ENCODE measurements around the gene CCR8. TPM values are rescaled to one million over a fixed set of nuclear protein-coding genes. Genes with fewer than 3 reads are reported as not detected.
"Not testable (repeated sequence)": the region's sequence is repeated elsewhere in the genome, so short reads cannot be mapped to it uniquely, and the experiment has no call there.

Gene CCR8
- total RNA-seq, 2 donors from 2014 or later: not detected

DNA sequence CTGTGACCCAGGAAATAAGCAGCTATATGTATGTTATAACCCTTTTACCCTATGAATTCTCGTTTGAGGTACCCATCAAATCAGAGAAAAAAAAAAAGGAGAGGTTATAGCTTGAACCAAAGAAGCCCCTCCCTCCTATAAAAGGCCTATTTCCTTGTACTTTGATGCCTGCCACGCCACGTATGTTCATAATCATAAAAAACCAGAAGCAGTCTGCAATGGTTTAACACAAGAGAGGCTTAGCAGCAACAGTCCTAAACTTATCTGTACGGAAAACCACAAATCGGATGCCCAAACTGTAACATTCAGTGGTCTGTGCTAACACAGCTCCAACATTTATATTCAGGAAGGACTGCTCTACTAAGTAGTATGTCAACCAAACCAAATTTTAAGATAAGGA is 21.2 kb downstream of the CCR8 start:
- Histone ChIP-seq H3K4me1 (replicated peaks) (no peaks in the 10 kb centered on the region), H3K36me3 (no peaks in the 10 kb centered on the region), H3K4me3 (no peak overlapping the region), H3K27ac (no peak overlapping the region), H3K9me3 (no peaks in the 10 kb centered on the region), H3K27me3 (replicated peaks; ENCODE audit: insufficient read depth) (no peaks in the 10 kb centered on the region)
- 61% methylated on average over 5 of the region's 5 CpGs for WGBS
- TF ChIP-seq, protein P1, sequence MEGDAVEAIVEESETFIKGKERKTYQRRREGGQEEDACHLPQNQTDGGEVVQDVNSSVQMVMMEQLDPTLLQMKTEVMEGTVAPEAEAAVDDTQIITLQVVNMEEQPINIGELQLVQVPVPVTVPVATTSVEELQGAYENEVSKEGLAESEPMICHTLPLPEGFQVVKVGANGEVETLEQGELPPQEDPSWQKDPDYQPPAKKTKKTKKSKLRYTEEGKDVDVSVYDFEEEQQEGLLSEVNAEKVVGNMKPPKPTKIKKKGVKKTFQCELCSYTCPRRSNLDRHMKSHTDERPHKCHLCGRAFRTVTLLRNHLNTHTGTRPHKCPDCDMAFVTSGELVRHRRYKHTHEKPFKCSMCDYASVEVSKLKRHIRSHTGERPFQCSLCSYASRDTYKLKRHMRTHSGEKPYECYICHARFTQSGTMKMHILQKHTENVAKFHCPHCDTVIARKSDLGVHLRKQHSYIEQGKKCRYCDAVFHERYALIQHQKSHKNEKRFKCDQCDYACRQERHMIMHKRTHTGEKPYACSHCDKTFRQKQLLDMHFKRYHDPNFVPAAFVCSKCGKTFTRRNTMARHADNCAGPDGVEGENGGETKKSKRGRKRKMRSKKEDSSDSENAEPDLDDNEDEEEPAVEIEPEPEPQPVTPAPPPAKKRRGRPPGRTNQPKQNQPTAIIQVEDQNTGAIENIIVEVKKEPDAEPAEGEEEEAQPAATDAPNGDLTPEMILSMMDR (IDR thresholded peaks at IDR 0.05): no peak
- no peak for TF ChIP-seq POLR2A (IDR thresholded peaks at IDR 0.05)
- TF ChIP-seq POLR2AphosphoS5 (IDR thresholded peaks at IDR 0.05): no peak
- no peak for DNase-seq (ENCODE audit: low spot score)
- intact Hi-C loops (cut with DNase I): no loop called here

DNA sequence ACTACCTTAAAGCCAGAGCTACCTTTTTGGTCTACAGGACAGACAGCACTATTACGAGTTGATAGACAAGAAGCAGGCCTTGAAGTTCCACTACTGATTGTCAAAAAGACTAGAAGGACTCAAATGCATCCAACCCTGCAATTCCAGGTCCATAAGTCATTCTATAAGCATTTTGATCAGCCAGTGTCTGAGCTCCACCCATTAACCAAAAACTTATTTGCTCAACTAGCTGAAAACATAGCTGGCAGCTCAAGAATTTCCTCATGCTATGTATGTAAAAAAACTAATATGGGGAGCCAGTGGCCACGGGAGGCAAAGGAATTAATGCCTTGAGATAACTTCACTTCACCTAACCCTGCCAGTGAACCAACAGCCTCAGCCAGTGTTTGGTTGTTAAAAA is 21.6 kb downstream of the CCR8 start:
- H3K36me3 ChIP-seq; H3K9me3 ChIP-seq; H3K27me3 ChIP-seq (replicated peaks; ENCODE audit: insufficient read depth); DNase-seq (ENCODE audit: low spot score); H3K4me3 ChIP-seq; H3K4me1 ChIP-seq (replicated peaks); H3K27ac ChIP-seq; intact Hi-C loops (cut with DNase I): not testable (repeated sequence)
- WGBS: 86% methylated on average over 2 of the region's 2 CpGs

DNA sequence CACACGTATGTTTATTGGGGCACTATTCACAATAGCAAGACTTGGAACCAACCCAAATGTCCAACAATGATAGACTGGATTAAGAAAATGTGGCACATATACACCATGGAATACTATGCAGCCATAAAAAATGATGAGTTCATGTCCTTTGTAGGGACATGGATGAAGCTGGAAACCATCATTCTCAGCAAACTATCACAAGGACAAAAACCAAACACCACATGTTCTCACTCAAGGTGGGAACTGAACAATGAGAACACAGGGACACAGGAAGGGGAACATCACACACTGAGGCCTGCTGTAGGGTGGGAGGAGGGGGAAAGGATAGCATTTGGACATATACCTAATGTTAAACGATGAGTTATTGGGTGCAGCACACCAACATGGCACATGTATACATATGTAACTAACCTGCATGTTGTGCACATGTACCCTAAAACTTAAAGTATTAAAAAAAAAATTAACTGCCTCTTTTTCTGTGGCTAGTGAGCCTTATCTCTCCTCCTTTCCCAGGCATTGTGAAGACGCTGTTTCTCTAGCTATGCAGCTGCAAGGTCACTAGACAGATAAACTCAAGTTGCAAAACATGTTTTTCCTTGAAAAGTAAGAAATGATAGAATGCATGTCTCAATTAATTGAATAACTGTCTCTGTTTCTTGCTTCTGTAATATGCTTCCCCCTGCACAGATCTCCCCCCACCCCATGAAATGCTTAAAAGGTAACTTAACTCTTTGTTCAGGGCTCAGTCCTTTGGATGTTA is 23.8 kb downstream of the CCR8 start:
- H3K9me3 ChIP-seq; H3K4me3 ChIP-seq; intact Hi-C loops (cut with DNase I); DNase-seq (ENCODE audit: low spot score); H3K27ac ChIP-seq; H3K4me1 ChIP-seq (replicated peaks); H3K36me3 ChIP-seq; H3K27me3 ChIP-seq (replicated peaks; ENCODE audit: insufficient read depth): not testable (repeated sequence)
- WGBS: 66% methylated on average over 3 of the region's 3 CpGs

DNA sequence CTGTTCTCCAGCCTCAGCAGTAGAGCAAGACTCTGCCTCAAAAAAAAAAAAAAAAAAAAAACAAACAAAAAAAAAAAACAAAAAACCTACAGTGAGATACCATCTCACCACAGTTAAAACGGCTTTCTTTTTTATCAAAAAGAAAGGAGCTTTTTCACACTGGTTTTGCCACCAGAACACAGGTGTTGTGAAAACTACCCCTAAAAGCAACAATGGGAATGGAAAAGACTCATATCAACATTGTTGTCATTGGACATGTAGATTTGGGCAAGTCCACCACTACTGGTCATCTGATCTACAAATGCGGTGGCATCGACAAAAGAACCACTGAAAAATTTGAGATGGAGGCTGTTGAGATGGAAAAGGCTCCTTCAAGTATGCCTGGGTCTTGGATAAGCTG is 28.8 kb downstream of the CCR8 start:
- Histone ChIP-seq H3K4me1 (replicated peaks) (no peaks in the 10 kb centered on the region), H3K36me3 (no peaks in the 10 kb centered on the region), H3K9me3 (no peaks in the 10 kb centered on the region), H3K4me3 (no peak overlapping the region), H3K27ac (no peak overlapping the region), H3K27me3 (replicated peaks; ENCODE audit: insufficient read depth) (no peaks in the 10 kb centered on the region)
- intact Hi-C loops (cut with DNase I): no loop called here
- TF ChIP-seq, protein P1 (IDR thresholded peaks at IDR 0.05): no peak
- TF ChIP-seq POLR2AphosphoS5 (IDR thresholded peaks at IDR 0.05) (no peak), POLR2A (IDR thresholded peaks at IDR 0.05) (no peak)
- 77% methylated on average over 3 of the region's 3 CpGs for WGBS
- no peak for DNase-seq (ENCODE audit: low spot score)

DNA sequence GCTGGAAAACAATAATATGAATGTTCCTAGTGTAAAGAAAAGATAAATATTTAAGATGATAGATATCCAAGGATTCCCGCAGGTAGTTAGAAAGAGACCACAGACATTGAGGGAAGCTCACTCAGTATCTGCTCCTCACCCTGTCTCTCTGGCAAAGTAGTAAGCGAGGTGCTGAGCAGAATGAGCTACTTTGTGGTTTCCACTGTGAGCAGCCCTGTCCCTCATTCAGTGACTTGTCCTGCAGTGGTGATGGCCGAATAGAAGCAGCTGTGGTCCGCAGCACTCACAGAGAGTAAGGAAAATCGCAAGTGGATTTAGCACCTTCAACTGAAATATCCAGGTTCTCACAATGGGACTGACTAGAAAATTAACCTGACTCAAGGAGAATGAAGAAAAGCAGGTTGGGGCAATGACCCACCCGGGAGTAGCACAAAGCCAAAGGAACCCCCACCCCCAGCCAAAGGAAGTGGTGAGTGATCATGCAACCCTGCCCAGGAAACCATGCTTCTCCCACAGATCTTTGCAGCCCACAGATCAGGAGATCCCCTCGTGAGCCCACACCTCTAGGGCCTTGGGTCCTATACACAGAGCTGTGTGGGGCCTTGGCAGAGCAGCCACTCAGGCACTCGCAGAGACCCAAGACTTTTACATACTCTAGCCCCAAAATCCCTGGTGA is 31.9 kb downstream of the CCR8 start:
- Histone ChIP-seq H3K4me1 (replicated peaks) (no peaks in the 10 kb centered on the region), H3K4me3 (no peak overlapping the region), H3K27ac (no peak overlapping the region), H3K9me3 (no peaks in the 10 kb centered on the region), H3K27me3 (replicated peaks; ENCODE audit: insufficient read depth) (no peaks in the 10 kb centered on the region), H3K36me3 (no peaks in the 10 kb centered on the region)
- intact Hi-C loops (cut with DNase I): no loop called here
- no peak for TF ChIP-seq POLR2A (IDR thresholded peaks at IDR 0.05)
- TF ChIP-seq, protein P1 (IDR thresholded peaks at IDR 0.05): no peak
- no peak for TF ChIP-seq POLR2AphosphoS5 (IDR thresholded peaks at IDR 0.05)
- DNase-seq (ENCODE audit: low spot score): no peak
- 78% methylated on average over 8 of the region's 8 CpGs for WGBS

DNA sequence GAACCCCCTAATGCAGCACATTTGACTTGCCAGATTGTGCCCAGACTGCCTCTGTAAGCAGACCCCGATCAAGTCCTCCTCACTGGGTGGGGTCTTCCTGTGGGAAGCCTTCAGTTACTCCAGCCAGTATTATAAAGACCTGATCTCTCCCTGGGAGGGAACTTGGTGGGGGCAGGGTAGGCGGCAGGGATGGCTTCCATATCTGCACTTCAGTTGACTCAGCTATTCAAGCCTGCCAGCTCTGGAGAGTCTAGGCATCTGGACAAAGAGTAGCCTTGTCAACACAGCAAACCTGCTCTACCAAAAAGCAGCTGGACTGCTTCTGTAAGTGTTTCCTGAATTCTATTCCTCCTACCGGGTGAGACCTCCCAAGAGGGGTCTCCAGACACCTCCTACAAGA is 32.7 kb downstream of the CCR8 start:
- no peaks in the 10 kb centered on the region for H3K4me1 ChIP-seq (replicated peaks)
- peak; percentile 23 for TF ChIP-seq POLR2AphosphoS5 (IDR thresholded peaks at IDR 0.05)
- TF ChIP-seq, protein P1 (IDR thresholded peaks at IDR 0.05): no peak
- no peak for TF ChIP-seq POLR2A (IDR thresholded peaks at IDR 0.05)
- intact Hi-C loops (cut with DNase I): no loop called here
- no peaks in the 10 kb centered on the region for H3K27me3 ChIP-seq (replicated peaks; ENCODE audit: insufficient read depth)
- H3K4me3 ChIP-seq: no peak overlapping the region
- peak; percentile 21 for DNase-seq (ENCODE audit: low spot score)
- WGBS: 32% methylated on average over 3 of the region's 3 CpGs
- H3K27ac ChIP-seq: no peak overlapping the region
- no peaks in the 10 kb centered on the region for H3K9me3 ChIP-seq
- H3K36me3 ChIP-seq: no peaks in the 10 kb centered on the region
